DMS53 (cell line): ENCODE measurements around the gene PGPEP1.
"Not testable (repeated sequence)": the region's sequence is repeated elsewhere in the genome, so short reads cannot be mapped to it uniquely, and the experiment has no call there.

ENCODE experiments used
- DNase-seq: peaks from one replicate; lab custom pipeline; 2025; lab: John Stamatoyannopoulos, UW

PGPEP1 gene

GRCh38 chr19:18308051-18308947 lies 32.1 kb upstream of the PGPEP1 start:
- DNase-seq = no peak

GRCh38 chr19:18308948-18309325 lies 31.5 kb upstream of the PGPEP1 start:
- no peak for DNase-seq

- no peak for DNase-seq
Observed at GRCh38 chr19:18309525-18310064, 30.8 kb upstream of the PGPEP1 start.

- DNase-seq = no peak
Observed at GRCh38 chr19:18310118-18310909, 30.1 kb upstream of the PGPEP1 start.

GRCh38 chr19:18310966-18311365 lies 29.4 kb upstream of the PGPEP1 start:
- no peak for DNase-seq

GRCh38 chr19:18311502-18312091 lies 28.8 kb upstream of the PGPEP1 start:
- no peak for DNase-seq

GRCh38 chr19:18312092-18312534 lies 28.3 kb upstream of the PGPEP1 start:
- no peak for DNase-seq

GRCh38 chr19:18313398-18313797 lies 27.0 kb upstream of the PGPEP1 start:
- DNase-seq = no peak

- no peak for DNase-seq
Observed at GRCh38 chr19:18317961-18318800, 22.2 kb upstream of the PGPEP1 start.

GRCh38 chr19:18319591-18320135 lies 20.7 kb upstream of the PGPEP1 start:
- peak; percentile 54 for DNase-seq

GRCh38 chr19:18320865-18321733 lies 19.3 kb upstream of the PGPEP1 start:
- DNase-seq = no peak

- DNase-seq = no peak
Observed at GRCh38 chr19:18321734-18322102, 18.7 kb upstream of the PGPEP1 start.

GRCh38 chr19:18322318-18322758 lies 18.1 kb upstream of the PGPEP1 start:
- peak; percentile 59 for DNase-seq

GRCh38 chr19:18322759-18323460 lies 17.5 kb upstream of the PGPEP1 start, which contains the start of gene LSM4:
Gene LSM4, minus strand, starts transcription at chr19:18323076. Its CDS starts 56 bp downstream, at chr19:18323020.
- DNase-seq = peak; percentile 99

GRCh38 chr19:18324373-18324731 lies 16.0 kb upstream of the PGPEP1 start:
- not testable (repeated sequence) for DNase-seq

- no peak for DNase-seq
Observed at GRCh38 chr19:18326772-18327171, 13.6 kb upstream of the PGPEP1 start.

GRCh38 chr19:18328340-18329034 lies 11.9 kb upstream of the PGPEP1 start:
- DNase-seq = peak; percentile 95

- DNase-seq = no peak
Observed at GRCh38 chr19:18329035-18329376, 11.4 kb upstream of the PGPEP1 start.

GRCh38 chr19:18330868-18331267 lies 9.5 kb upstream of the PGPEP1 start:
- no peak for DNase-seq
